Stimulated activated CD8-positive, alpha-beta memory T cell treated with anti-CD3 and anti-CD28 coated beads, Interleukin-15, amount 100 ng/mL, for 4 hours (primary cell): Measurements from ENCODE around the gene DDX50.
"Not testable (repeated sequence)": the region's sequence is repeated elsewhere in the genome, so short reads cannot be mapped to it uniquely, and the experiment has no call there.

Experiments
- DNase-seq, 2 donors: peaks; one replicate each; pipeline ENCODE4 v3.0.0-alpha.2; 2020; ENCODE audit warnings: low read depth in 2 of 2

DDX50 gene

GRCh38 chr10:68902382-68902781 is 1.3 kb downstream of the DDX50 start:
- no peak for DNase-seq

- no peak for DNase-seq
These were observed 23.5 kb downstream of the DDX50 start for GRCh38 chr10:68924593-68924992.

GRCh38 chr10:68925489-68925888 is 24.4 kb downstream of the DDX50 start:
- DNase-seq, result no peak

- DNase-seq, result not testable (repeated sequence)
These were observed 28.0 kb downstream of the DDX50 start for GRCh38 chr10:68929157-68929556.

- not testable (repeated sequence) for DNase-seq
These were observed 28.8 kb downstream of the DDX50 start for GRCh38 chr10:68929888-68930287.

- DNase-seq, result not testable (repeated sequence)
These were observed 31.7 kb downstream of the DDX50 start for GRCh38 chr10:68932860-68933259.

- no peak for DNase-seq
These were observed 33.9 kb downstream of the DDX50 start for GRCh38 chr10:68934994-68935393.

- no peak for DNase-seq
These were observed 37.0 kb downstream of the DDX50 start for GRCh38 chr10:68938117-68938516.

GRCh38 chr10:68938884-68939283 is 37.8 kb downstream of the DDX50 start:
- no peak for DNase-seq

- DNase-seq, result not testable (repeated sequence)
These were observed 39.8 kb downstream of the DDX50 start for GRCh38 chr10:68940917-68941316.

- DNase-seq, result no peak
These were observed 49.5 kb downstream of the DDX50 start for GRCh38 chr10:68950598-68950997.

GRCh38 chr10:68954904-68955303 is 53.8 kb downstream of the DDX50 start:
- no peak for DNase-seq

- DNase-seq, result no peak
These were observed 54.3 kb downstream of the DDX50 start for GRCh38 chr10:68955355-68955831.

GRCh38 chr10:68955832-68956532 is 54.9 kb downstream of the DDX50 start, which contains the start of gene DDX21:
TSS of gene DDX21 (plus strand) at chr10:68956170. CDS start at chr10:68956226, 56 bp downstream.
- DNase-seq, result peak; percentile 76 to 88

- DNase-seq, result no peak
These were observed 56.1 kb downstream of the DDX50 start for GRCh38 chr10:68957284-68957615.

GRCh38 chr10:68957654-68958053 is 56.5 kb downstream of the DDX50 start:
- no peak for DNase-seq

GRCh38 chr10:68959695-68960527 is 58.8 kb downstream of the DDX50 start:
- no peak for DNase-seq

- DNase-seq, result no peak
These were observed 62.0 kb downstream of the DDX50 start for GRCh38 chr10:68963151-68963550.

GRCh38 chr10:68973975-68974374 is 72.9 kb downstream of the DDX50 start:
- DNase-seq, result no peak

- not testable (repeated sequence) for DNase-seq
These were observed 74.9 kb downstream of the DDX50 start for GRCh38 chr10:68975936-68976473.

GRCh38 chr10:68979738-68980137 is 78.6 kb downstream of the DDX50 start:
- not testable (repeated sequence) for DNase-seq

GRCh38 chr10:68981074-68981473 is 80.0 kb downstream of the DDX50 start:
- DNase-seq, result no peak

GRCh38 chr10:68982389-68982788 is 81.3 kb downstream of the DDX50 start:
- no peak for DNase-seq
